GM18868 (cell line): ENCODE results near the gene TARP.
"Not testable (repeated sequence)": the region's sequence is repeated elsewhere in the genome, so short reads cannot be mapped to it uniquely, and the experiment has no call there.

ENCODE experiments used
- ATAC-seq: cut with Tn5 transposase; IDR thresholded peaks from one replicate; pipeline ENCODE4 v1.9.1; 2021; ENCODE audit warnings: mild to moderate bottlenecking, moderate library complexity; ENCODE audit not compliant: unreplicated experiment

Gene TARP

GRCh38 chr7:38299275-38299931 lies 26.0 kb upstream of the TARP start:
- ATAC-seq, result no peak

DNA sequence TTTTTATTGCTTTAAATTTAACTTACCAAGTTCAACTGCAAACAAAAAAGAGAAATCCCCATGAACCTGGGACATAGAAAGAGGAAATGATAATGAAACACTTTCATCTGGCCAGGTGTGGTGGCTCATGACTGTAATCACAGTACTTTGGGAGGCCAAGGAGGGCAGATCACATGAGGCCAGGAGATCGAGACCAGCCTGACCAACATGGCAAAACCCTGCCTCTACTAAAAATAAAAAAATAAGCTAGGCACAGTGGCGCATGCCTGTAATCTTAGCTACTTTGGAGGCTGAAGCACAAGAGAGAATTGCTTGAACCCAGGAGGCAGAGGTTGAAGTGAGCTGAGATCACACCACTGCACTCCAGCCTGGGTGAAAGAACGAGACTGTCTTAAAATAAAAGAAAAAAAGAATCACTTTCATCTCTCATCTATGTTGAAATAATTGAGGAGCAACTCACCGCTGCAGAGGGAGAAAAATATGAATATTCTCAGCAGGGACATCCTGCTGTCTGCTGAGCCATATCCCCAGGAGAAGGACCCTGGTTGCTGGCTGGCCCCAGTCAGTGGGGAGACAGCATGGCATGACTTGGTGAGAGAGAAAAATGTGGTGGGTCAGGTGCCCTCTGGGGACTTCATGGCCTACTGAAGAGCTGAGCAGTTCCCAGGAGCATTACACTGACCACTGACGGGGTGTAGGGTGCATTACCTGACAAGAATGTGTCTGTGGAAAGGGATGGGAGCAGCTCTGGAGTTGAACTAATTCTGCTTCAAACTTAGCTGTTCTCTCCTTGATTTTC lies 22.8 kb upstream of the TARP start:
- peak; percentile 76 for ATAC-seq

GRCh38 chr7:38294926-38295325 lies 21.5 kb upstream of the TARP start:
- no peak for ATAC-seq

GRCh38 chr7:38292442-38292841 lies 19.0 kb upstream of the TARP start:
- ATAC-seq, result no peak

DNA sequence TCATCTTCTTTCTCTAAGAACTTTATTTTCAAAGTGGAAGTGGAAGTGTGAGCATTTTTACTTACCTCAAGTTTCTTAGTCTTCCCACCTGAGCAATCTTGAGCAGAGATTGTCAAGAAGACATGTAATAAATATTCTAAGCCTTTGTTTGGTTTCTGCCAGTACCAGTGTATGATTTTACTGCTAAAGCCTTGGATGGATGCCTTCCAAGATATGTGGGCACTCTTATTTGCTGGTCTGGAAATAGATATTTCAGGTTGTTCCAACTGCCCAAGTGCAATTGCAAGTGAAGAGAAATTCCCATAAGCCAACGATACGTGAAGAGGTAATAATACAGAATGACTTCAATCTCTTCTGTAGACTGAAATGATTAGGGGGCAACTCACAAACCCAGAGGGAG lies 18.2 kb upstream of the TARP start:
- no peak for ATAC-seq

GRCh38 chr7:38291117-38291647 lies 17.7 kb upstream of the TARP start:
- no peak for ATAC-seq

GRCh38 chr7:38284553-38284952 lies 11.1 kb upstream of the TARP start:
- no peak for ATAC-seq

- no peak for ATAC-seq
These were observed 10.4 kb upstream of the TARP start for GRCh38 chr7:38283809-38284208.

DNA sequence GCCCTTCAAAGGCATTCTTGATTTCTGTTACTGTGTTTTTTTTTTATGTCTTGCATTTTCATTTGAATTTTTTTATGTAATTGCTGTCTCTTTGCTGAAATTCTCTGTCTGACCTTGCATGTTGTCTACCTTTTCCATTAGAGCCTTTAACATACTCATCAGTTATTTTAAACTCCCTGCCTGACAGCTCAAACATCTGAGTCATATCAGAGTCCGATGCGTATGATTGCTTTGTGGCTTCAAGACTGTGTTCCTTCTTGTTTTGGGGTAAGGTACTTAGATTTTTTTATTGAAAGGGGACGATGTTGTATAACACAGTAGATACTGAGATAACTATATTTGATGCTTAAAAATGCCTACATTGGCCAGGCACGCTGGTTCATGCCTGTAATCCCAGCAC lies 9.7 kb upstream of the TARP start:
- ATAC-seq, result peak; percentile 52

DNA sequence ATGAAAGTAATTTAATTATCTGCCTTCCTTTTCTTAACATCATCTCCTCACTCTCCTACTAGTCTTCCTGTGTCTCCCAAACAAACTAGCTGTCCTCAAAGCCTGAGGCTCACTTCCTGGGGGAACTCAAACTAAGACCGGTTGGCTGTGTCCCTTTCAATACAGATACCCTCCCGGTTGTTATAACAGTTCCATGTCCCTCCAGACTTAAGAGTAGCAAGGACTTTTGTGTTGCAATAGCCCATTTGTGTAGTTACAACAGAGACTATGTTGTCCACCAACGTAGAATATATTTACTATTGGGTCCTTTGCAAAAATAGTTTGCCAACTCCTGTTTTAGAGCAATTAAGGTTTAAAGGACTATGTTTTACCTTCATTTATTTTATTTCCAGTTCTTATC lies 8.6 kb upstream of the TARP start:
- ATAC-seq, result no peak

GRCh38 chr7:38281266-38281665 lies 7.8 kb upstream of the TARP start:
- ATAC-seq, result no peak

GRCh38 chr7:38280707-38281106 lies 7.3 kb upstream of the TARP start:
- ATAC-seq, result no peak

GRCh38 chr7:38280000-38280399 lies 6.6 kb upstream of the TARP start:
- no peak for ATAC-seq

DNA sequence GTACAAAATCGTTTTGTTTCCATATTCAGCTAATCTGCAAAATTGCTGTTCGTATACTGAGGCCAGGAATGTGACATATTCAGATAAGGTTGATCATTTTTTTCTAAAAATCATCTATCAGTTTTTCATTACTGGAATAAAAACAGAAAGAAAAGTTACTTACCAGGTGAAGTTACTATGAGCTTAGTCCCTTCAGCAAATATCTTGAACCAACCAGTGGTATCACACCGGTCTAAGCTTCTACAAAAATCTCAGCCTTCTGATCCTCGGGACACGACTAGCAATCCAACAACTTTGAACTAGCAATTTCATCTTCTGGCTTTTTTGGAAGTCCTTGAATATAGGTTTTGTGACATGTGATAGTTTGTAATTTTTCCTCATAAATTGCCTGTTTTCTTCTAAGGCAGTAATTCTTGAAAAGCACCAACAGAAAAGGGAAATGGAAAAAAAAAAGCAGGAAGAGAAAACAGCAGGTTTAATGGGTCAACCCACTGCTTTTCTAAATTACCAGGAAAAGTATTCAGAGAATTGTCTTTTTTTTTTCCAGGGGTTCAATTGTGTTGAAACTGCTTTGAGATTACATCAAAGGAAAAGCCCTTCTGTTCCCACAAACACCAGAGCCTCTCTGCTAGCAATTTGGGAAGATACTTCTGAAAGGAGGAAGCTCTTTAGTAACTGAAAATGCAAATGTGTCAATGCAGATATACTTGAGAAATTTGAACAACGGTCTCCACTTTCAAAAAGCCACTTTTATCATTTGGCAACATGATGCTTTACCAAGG lies 2.9 kb upstream of the TARP start:
- ATAC-seq, result no peak

DNA sequence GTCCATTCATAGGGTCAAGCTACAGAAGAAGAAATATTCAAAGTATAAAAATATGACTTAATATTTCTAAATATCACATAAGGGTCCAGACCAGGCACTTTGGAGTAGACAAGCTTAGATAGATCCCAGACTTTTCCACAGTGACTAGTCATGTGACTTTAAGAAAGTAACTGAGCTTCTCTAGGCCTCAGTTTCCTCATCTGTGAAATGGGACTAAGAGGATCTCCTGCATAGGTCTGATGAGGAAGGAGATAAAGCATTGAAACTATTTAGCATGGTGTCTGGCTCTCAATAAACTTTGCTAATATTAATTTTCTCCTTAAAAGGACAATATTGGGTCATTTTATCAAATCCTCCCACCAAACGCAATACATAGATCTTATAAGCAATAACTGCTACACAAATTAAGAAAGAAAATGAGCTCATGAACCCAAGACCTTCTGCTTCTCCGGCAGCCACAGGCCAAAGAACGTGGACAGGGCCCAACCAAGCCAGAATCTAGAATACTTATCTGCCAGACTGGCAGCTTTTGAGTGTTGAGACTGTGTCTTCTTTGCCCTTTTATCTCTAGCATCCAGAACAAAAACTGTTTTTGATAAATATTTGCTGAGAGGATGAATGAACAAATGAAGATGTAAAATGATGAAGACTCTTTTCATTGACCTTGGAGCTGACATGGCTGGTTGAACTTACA lies 1.6 kb upstream of the TARP start:
- ATAC-seq, result no peak

DNA sequence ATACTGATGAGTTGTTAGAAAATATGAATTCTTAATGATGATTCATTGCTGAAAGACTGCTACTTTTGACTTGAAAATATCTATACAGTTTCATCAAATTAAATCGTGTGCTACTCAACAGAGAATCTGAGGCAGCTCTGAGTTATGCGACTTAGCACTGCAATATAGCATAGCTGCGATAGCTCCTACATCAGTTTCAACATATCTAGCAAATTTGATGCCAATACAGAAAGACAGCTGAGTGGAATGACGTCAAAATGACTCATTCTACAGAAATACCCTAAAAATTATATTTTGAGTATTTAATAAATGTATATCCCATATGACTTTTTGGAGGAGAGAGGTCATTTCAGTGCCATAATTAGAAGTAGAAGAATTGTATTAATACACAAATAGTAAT lies 1.1 kb upstream of the TARP start:
- no peak for ATAC-seq

DNA sequence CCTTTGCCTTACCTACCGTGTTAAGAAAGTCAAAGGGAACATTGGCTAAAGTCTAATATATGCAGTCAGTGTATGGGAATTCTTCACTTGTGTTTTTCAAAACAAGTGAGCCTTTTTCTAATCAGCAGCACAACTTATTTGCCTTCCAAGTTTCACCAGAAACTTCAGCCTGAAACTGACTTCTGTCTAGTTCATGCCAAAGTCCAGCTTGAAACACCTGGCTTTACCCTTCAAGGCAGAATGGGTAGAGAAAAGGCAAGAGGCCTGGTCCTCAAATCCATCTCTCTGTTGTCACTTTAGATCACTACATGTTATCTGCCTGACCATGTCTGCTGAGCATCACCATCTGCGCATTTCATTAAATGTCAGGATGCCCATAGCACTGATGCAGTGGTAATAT lies 3.0 kb downstream of the TARP start:
- ATAC-seq, result not testable (repeated sequence)

DNA sequence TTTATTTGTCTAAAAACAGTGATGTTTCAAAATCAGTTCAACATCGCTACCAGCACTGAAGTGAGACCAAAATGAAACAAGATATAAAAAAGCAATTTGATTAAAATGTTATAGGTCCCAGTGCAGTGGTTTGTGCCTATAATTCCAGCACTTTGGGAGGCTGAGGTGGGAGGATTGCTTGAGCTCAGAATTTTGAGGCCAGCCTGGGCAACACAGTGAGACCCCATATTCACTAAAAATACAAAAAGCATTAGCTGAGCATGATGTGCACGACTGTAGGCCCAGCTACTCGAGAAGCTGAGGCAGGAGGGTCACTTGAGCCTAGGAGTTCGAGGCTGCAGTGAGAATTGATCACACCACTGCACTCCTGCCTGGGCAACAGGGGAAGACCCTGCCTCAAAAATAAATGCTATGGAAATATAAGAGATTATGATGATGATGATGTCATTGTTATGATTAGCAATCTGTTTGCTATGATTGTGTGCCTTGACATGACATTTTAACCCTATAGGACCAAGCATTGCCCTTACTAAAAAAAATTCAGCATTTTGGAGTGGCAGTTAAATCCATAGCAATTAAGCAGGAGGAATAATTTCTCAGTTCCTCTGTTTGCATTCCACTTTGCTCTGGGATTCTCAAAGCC lies 3.6 kb downstream of the TARP start:
- ATAC-seq, result not testable (repeated sequence)

DNA sequence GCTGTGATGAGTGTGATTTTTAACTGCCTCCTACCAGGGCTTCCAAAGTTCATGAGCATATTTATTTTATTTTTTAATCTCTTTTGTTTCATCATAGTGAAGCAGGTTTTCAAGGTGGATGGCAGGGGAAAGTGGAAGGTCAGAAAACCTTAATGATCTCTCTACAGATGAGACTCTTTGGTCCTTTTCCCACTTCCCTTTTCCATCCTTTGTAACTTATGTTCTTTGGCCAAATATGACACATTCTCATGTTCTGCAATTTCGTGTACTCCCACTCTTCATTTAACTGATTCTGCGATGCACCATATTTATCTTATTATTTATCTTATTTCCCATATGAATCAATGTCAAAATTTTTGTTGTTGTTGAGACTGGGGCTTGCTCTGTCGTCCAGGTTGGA lies 7.5 kb downstream of the TARP start:
- not testable (repeated sequence) for ATAC-seq

DNA sequence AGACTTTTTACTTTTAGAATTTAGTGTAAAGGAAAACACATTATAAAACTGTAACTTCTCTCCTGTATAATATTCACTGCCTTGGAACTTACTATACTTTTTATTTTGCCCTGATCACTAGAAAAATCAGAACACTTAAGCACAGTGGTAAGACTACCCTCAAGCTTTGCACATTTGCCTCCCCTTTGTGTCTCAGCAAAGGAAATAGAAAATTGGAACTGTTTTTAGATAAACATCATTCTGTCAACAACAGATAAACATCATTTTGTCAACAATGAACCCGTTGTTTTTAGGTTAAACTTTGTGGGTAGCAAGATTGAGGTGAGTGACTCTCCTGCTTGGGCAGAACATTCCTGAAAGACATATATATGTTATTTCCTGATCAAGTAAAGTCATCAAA lies 8.8 kb downstream of the TARP start:
- ATAC-seq, result not testable (repeated sequence)
